RKO (cell line): ENCODE measurements around the gene SLC39A6.

Experiments used
- DNase-seq: peaks from one replicate; pipeline ENCODE4 v3.0.0-alpha.2; 2016; ENCODE audit warnings: low spot score

The SLC39A6 gene

DNA sequence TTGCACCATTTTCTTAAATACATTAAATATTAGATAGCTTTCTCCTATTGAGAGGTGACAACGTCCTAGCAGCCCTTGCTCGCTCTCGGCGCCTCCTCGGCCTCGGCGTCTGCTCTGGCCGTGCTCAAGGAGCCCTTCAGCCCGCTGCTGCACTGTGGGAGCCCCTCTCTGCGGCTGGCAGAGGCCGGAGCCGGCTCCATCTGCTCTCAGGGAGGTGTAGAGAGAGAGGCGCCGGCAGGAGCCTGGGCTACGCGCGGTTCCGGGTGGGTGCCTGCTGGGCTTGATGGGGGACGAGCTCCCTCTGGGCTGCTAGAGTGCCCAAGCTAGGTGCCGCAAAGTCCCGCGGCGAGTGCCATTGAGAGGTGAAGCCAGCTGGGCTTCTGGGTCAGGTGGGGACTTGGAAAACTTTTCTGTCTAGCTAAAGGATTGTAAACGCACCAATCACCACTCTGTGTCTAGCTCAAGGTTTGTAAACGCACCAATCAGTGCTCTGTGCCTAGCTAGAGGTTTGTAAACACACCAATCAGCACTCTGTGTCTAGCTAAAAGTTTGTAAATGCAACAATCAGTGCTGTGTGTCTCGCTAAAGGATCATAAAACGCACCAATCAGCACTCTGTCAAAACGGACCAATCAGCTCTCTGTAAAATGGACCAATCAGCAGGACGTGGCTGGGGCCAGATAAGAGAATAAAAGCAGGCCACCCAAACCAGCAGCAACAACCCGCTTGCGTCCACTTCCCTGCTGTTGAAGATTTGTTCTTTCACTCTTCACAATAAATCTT lies 64.9 kb downstream of the SLC39A6 start:
- DNase-seq: no peak

GRCh38 chr18:36058674-36059073 lies 70.5 kb downstream of the SLC39A6 start:
- no peak for DNase-seq
